Esophagus muscularis mucosa (tissue), 4 donors: ENCODE results near the gene LIPA. TPM values are rescaled to one million over a fixed set of nuclear protein-coding genes. Genes with fewer than 3 reads are reported as not detected.

Experiments used
- DNase-seq: peaks from one replicate; pipeline ENCODE4 v3.0.0-alpha.2; 2017; ENCODE audit errors: extremely low spot score
- H3K27ac ChIP-seq, 4 donors: fragments of 200-600 bp; sonication (generic); replicated peaks in 1 of 4; 1 replicate in 3 of 4; 2 replicates in 1 of 4; pipeline ENCODE4 v1.5.1; 2016 to 2019; ENCODE audit warnings: mild to moderate bottlenecking in 1 of 4
- H3K27me3 ChIP-seq, 4 donors: fragments of 200-600 bp; sonication (generic); one replicate each; pipeline versions ENCODE4 v1.5.1 to v1.6.0; 2016 to 2019
- H3K36me3 ChIP-seq, 4 donors: fragments of 200-600 bp; sonication (generic); one replicate each; pipeline ENCODE4 v1.5.1; 2016 to 2019
- H3K4me1 ChIP-seq, 4 donors: fragments of 200-600 bp; sonication (generic); one replicate each; pipeline ENCODE4 v1.5.1; 2016 to 2019
- H3K4me3 ChIP-seq, 4 donors: fragments of 200-600 bp; sonication (generic); 1 replicate in 2 of 4; 2 replicates in 2 of 4; pipeline ENCODE4 v1.5.1; 2016 to 2019; ENCODE audit warnings: mild to moderate bottlenecking in 4 of 4, moderate library complexity in 1 of 4
- H3K9me3 ChIP-seq, 4 donors: fragments of 200-600 bp; sonication (generic); 1 replicate in 3 of 4; 2 replicates in 1 of 4; pipeline ENCODE4 v1.5.1; 2016 to 2019
- CTCF ChIP-seq, 3 experiments: fragments of 200-600 bp in 2 of 3; fragments of 450-650 bp in 1 of 3; sonication (generic) in 2 of 3; IDR thresholded peaks; one replicate each; pipeline ENCODE4 v1.5.1; 2017 to 2019; ENCODE audit warnings: antibody characterized with exemption in 3 of 3, mild to moderate bottlenecking in 2 of 3, moderate library complexity in 1 of 3
- EP300 ChIP-seq: sonication (generic); formaldehyde crosslinking; IDR thresholded peaks from one replicate; pipeline ENCODE4 v1.6.1; 2017; ENCODE audit warnings: antibody characterized with exemption
- POLR2A ChIP-seq: fragments of 450-650 bp; IDR thresholded peaks from one replicate; pipeline ENCODE4 v1.6.1; 2017; ENCODE audit warnings: antibody characterized with exemption, moderate library complexity, mild to moderate bottlenecking, low read depth
- POLR2AphosphoS5 ChIP-seq, 2 donors: sonication (generic); formaldehyde crosslinking; IDR thresholded peaks; one replicate each; pipeline ENCODE4 v1.6.1; 2017; ENCODE audit warnings: antibody characterized with exemption in 2 of 2
- WGBS: methylation state at CpG from one replicate; pipeline ENCODE4 v1.1.5; 2018; 5-methylcytosine and 5-hydroxymethylcytosine counted together
- intact Hi-C: fragments of 100-400 bp; cut with DNase I; formaldehyde crosslinking; loops from one replicate; pipeline ENCODE4 v1.15.1; 2023
- total RNA-seq, 4 donors: library from RNA; depleted of rRNA; stranded (reverse); fragments of >200 nt; gene quantifications; one replicate each; pipeline versions ENCODE4 v1.1.0 to v1.2.1, GENCODE V29; 2016

LIPA gene
- total RNA-seq, 4 donors from 2014 or later: 18.3 to 28.3 (median 24.0) TPM

GRCh38 chr10:89279421-89279869 is 27.9 kb upstream of the LIPA start:
- WGBS: 44% methylated on average over 1 of the region's 1 CpG
- H3K27ac ChIP-seq: peak overlapping the region in 3 of 4 donors; percentile 21 to 79 (median 32)

GRCh38 chr10:89278900-89279392 is 27.4 kb upstream of the LIPA start:
- Histone ChIP-seq H3K4me3 (no peak overlapping the region), H3K36me3 (no peaks in the 10 kb centered on the region), H3K27me3 (no peaks in the 10 kb centered on the region), H3K4me1 (peaks cover 42 to 55% (median 53%) of the 10 kb centered on the region in 4 donors), H3K27ac (peak overlapping the region; percentile 21 to 79 (median 56)), H3K9me3 (no peaks in the 10 kb centered on the region)
- no peak for DNase-seq
- intact Hi-C loops: no loop called here
- TF ChIP-seq POLR2AphosphoS5 (IDR thresholded peaks at IDR 0.05) (no peak), EP300 (no peak), CTCF (IDR thresholded peaks at IDR 0.05) (no peak), POLR2A (no peak)

More at GRCh38 chr10:89279421-89279869, 27.9 kb upstream of the LIPA start:
- Histone ChIP-seq H3K9me3 (no peaks in the 10 kb centered on the region), H3K36me3 (no peaks in the 10 kb centered on the region), H3K4me3 (no peak overlapping the region), H3K27me3 (no peaks in the 10 kb centered on the region), H3K4me1 (peaks cover 47 to 58% (median 56%) of the 10 kb centered on the region in 4 donors)
- intact Hi-C loops: no loop called here
- DNase-seq: no peak
- TF ChIP-seq CTCF (IDR thresholded peaks at IDR 0.05): no peak
- TF ChIP-seq POLR2AphosphoS5 (IDR thresholded peaks at IDR 0.05): no peak
- TF ChIP-seq POLR2A: no peak
- TF ChIP-seq EP300: no peak

- TF ChIP-seq POLR2A (no peak), POLR2AphosphoS5 (IDR thresholded peaks at IDR 0.05) (peak; percentile 68 to 82), CTCF (IDR thresholded peaks at IDR 0.05) (no peak)
- Histone ChIP-seq H3K27me3 (no peaks in the 10 kb centered on the region), H3K4me1 (peaks cover 34 to 47% (median 45%) of the 10 kb centered on the region in 4 donors), H3K27ac (peak overlapping the region; percentile 79 to 84 (median 80)), H3K4me3 (peak overlapping the region in 1 of 4 donors; percentile 16), H3K9me3 (no peaks in the 10 kb centered on the region), H3K36me3 (no peaks in the 10 kb centered on the region)
- intact Hi-C loops: no loop called here
- no CpG with 5 or more reads among the region's 1 CpG for WGBS
- no peak for DNase-seq
Observed at GRCh38 chr10:89278034-89278535, 26.5 kb upstream of the LIPA start.

- H3K9me3 ChIP-seq: no peaks in the 10 kb centered on the region
Observed at GRCh38 chr10:89275383-89275782, 23.8 kb upstream of the LIPA start.

More at GRCh38 chr10:89275383-89275782, 23.8 kb upstream of the LIPA start:
- intact Hi-C loops: no loop called here
- H3K4me1 ChIP-seq: peaks cover 30 to 44% (median 40%) of the 10 kb centered on the region in 4 donors
- no peaks in the 10 kb centered on the region for H3K27me3 ChIP-seq
- no peaks in the 10 kb centered on the region for H3K36me3 ChIP-seq
- no peak overlapping the region for H3K4me3 ChIP-seq
- no peak for DNase-seq
- 78% methylated on average over 6 of the region's 6 CpGs for WGBS
- no peak for TF ChIP-seq CTCF (IDR thresholded peaks at IDR 0.05)
- no peak for TF ChIP-seq POLR2A
- TF ChIP-seq EP300: no peak
- no peak for TF ChIP-seq POLR2AphosphoS5 (IDR thresholded peaks at IDR 0.05)
- H3K27ac ChIP-seq: peak overlapping the region; percentile 3 to 68 (median 46)
